RPMI8226 (cell line): ENCODE data around the gene CZIB.

Experiments
- DNase-seq: peaks from one replicate; pipeline ENCODE4 v3.0.0-alpha.2; 2015

Gene CZIB

GRCh38 chr1:53220171-53220961 is at the start of gene CZIB:
CZIB (minus strand) TSS chr1:53220634; CDS start chr1:53220575, 59 bp downstream.
- DNase-seq, result peak; percentile 98

GRCh38 chr1:53270107-53270506 is 49.7 kb upstream of the CZIB start:
- no peak for DNase-seq

GRCh38 chr1:53267761-53268160 is 47.3 kb upstream of the CZIB start:
- DNase-seq, result no peak

GRCh38 chr1:53266038-53266437 is 45.6 kb upstream of the CZIB start:
- DNase-seq, result peak; percentile 18

GRCh38 chr1:53265581-53265980 is 45.1 kb upstream of the CZIB start:
- DNase-seq, result no peak

- DNase-seq, result no peak
Measured at GRCh38 chr1:53264048-53264447, 43.6 kb upstream of the CZIB start.

- no peak for DNase-seq
Measured at GRCh38 chr1:53262000-53262399, 41.6 kb upstream of the CZIB start.

- DNase-seq, result no peak
Measured at GRCh38 chr1:53260631-53261247, 40.3 kb upstream of the CZIB start.

GRCh38 chr1:53259932-53260331 is 39.5 kb upstream of the CZIB start:
- no peak for DNase-seq

GRCh38 chr1:53258216-53258615 is 37.8 kb upstream of the CZIB start:
- no peak for DNase-seq

GRCh38 chr1:53257454-53258081 is 37.1 kb upstream of the CZIB start:
- DNase-seq, result no peak

GRCh38 chr1:53256511-53257453 is 36.3 kb upstream of the CZIB start:
- DNase-seq, result no peak

- DNase-seq, result no peak
Measured at GRCh38 chr1:53255031-53255430, 34.6 kb upstream of the CZIB start.

GRCh38 chr1:53254011-53254640 is 33.7 kb upstream of the CZIB start:
- no peak for DNase-seq

GRCh38 chr1:53250325-53250724 is 29.9 kb upstream of the CZIB start:
- DNase-seq, result no peak

GRCh38 chr1:53249706-53250105 is 29.3 kb upstream of the CZIB start:
- no peak for DNase-seq

GRCh38 chr1:53246261-53247134 is 26.1 kb upstream of the CZIB start:
- DNase-seq, result no peak

- DNase-seq, result no peak
Measured at GRCh38 chr1:53244141-53244540, 23.7 kb upstream of the CZIB start.

GRCh38 chr1:53242381-53242780 is 21.9 kb upstream of the CZIB start:
- DNase-seq, result no peak

- no peak for DNase-seq
Measured at GRCh38 chr1:53241828-53242227, 21.4 kb upstream of the CZIB start.
